Colonic mucosa (tissue), 4 donors: ENCODE data around the gene SPAG16. TPM values are rescaled to one million over a fixed set of nuclear protein-coding genes. Genes with fewer than 3 reads are reported as not detected.

Experiments
- DNase-seq: peaks from one replicate; pipeline ENCODE4 v3.0.0-alpha.2; 2020
- H3K27ac ChIP-seq: fragments of 200-600 bp; one replicate; pipeline ENCODE4 v1.8.0; 2021
- H3K27me3 ChIP-seq: fragments of 200-600 bp; one replicate; pipeline ENCODE4 v1.8.0; 2021
- H3K36me3 ChIP-seq: fragments of 200-600 bp; one replicate; pipeline ENCODE4 v1.8.0; 2021
- H3K4me1 ChIP-seq: fragments of 200-600 bp; one replicate; pipeline ENCODE4 v1.8.0; 2021; ENCODE audit warnings: mild to moderate bottlenecking
- H3K4me3 ChIP-seq: fragments of 200-600 bp; one replicate; pipeline ENCODE4 v1.8.0; 2021
- H3K9ac ChIP-seq, 2 donors: one replicate each; pipeline ENCODE4 v1.7.0; 2013; ENCODE audit warnings: control low read depth in 2 of 2, low read depth in 2 of 2, low read length in 2 of 2
- H3K9me3 ChIP-seq: fragments of 200-600 bp; one replicate; pipeline ENCODE4 v1.8.0; 2021
- intact Hi-C: fragments of 100-400 bp; cut with DNase I; formaldehyde crosslinking; loops from one replicate; pipeline ENCODE4 v1.14.1; 2022
- total RNA-seq, 2 donors: library from RNA; stranded (reverse); fragmentation: NEBNext Ultra II Directional in 1 of 2; extraction: Animal tissue kit (Norgen Biotek cat#: 25700) in 1 of 2; gene quantifications; one replicate each; pipeline ENCODE4 v1.2.1, GENCODE V29; 2021
- TF ChIP-seq, protein P1 (sequence below): fragments of 200-600 bp; IDR thresholded peaks from one replicate; pipeline ENCODE4 v1.8.0; 2022; ENCODE audit warnings: antibody characterized with exemption, mild to moderate bottlenecking
- donor health status: healthy.
- donor health status: DM: no; HTN: no; CAD: no.
- donor health status: DM: no; HTN: no; CAD: no.

Gene SPAG16
- total RNA-seq, 2 donors from 2014 or later = 18.6 to 25.5 TPM

DNA sequence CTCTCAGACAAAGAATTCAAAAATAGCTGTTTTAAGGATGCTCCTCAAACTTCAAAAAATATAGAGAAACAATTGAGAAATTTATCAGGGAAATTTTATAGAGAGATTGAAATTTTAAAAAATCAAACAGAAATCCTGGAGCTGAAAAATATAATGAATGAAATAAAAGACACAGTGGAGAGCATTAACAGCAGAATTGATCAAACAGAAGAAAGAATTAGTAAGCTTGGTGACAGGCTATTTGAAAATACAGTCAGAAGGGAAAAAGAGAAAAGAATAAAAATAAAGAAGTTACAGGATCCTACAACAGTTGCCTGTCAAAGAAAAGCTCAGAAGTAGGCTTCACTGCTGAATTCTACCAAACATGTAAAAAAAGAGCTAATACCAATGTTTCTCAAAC is 832.8 kb downstream of the SPAG16 start:
- TF ChIP-seq, protein P1, sequence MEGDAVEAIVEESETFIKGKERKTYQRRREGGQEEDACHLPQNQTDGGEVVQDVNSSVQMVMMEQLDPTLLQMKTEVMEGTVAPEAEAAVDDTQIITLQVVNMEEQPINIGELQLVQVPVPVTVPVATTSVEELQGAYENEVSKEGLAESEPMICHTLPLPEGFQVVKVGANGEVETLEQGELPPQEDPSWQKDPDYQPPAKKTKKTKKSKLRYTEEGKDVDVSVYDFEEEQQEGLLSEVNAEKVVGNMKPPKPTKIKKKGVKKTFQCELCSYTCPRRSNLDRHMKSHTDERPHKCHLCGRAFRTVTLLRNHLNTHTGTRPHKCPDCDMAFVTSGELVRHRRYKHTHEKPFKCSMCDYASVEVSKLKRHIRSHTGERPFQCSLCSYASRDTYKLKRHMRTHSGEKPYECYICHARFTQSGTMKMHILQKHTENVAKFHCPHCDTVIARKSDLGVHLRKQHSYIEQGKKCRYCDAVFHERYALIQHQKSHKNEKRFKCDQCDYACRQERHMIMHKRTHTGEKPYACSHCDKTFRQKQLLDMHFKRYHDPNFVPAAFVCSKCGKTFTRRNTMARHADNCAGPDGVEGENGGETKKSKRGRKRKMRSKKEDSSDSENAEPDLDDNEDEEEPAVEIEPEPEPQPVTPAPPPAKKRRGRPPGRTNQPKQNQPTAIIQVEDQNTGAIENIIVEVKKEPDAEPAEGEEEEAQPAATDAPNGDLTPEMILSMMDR = no peak
- intact Hi-C loops = no loop called here
- H3K9ac ChIP-seq = no peak overlapping the region

DNA sequence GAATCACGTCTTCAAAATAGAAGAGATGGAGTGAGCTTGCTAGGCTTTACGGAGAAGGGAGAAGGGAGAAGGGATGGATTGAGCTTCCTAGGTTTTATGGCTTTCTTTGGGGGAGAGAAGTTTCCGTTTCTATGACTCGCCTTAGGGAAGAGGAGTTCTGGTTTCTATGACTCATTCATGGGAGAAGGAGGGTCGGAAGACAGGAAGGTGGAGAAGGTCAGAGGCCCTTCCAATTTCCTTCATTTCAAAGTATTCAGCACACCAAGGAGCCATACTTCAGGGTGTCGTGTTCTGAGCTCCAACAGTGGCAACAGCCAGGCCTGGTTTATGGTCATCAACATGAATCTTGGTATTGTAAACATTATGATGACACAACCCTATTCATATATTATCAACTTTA is 841.9 kb downstream of the SPAG16 start:
- no peaks in the 10 kb centered on the region for H3K27me3 ChIP-seq
- DNase-seq = no peak
- no peaks in the 10 kb centered on the region for H3K4me1 ChIP-seq
- intact Hi-C loops = no loop called here
- no peaks in the 10 kb centered on the region for H3K9me3 ChIP-seq
- H3K4me3 ChIP-seq = no peak overlapping the region
- H3K36me3 ChIP-seq = no peaks in the 10 kb centered on the region
- H3K27ac ChIP-seq = no peak overlapping the region
- TF ChIP-seq, protein P1 = no peak
- no peak overlapping the region for H3K9ac ChIP-seq

More for the DNA sequence above, 832.8 kb downstream of the SPAG16 start:
- Histone ChIP-seq H3K4me1 (no peaks in the 10 kb centered on the region), H3K27me3 (no peaks in the 10 kb centered on the region), H3K9me3 (no peaks in the 10 kb centered on the region), H3K4me3 (no peak overlapping the region), H3K27ac (no peak overlapping the region), H3K36me3 (no peaks in the 10 kb centered on the region)
- no peak for DNase-seq

DNA sequence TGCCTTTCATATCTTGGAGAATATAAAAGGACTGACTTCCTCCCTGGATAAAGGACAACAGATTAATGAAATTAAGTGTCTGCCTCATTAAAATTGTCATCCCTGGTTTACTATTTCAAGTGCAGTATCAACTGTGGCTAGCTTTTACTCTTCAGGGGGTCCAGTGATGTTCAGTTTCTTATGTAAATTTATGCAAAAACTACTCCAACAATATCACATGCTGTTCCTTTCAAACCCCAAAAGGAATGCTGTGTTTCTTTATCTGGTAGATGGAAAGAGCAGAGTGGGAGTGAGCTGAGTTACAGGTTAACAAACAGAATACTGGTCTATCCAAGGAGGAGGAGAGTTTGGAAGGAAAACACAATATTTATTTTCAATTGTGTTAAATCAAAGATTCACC is 842.9 kb downstream of the SPAG16 start:
- TF ChIP-seq, protein P1 = no peak
- Histone ChIP-seq H3K36me3 (no peaks in the 10 kb centered on the region), H3K4me1 (no peaks in the 10 kb centered on the region), H3K27me3 (no peaks in the 10 kb centered on the region), H3K4me3 (no peak overlapping the region), H3K9ac (no peak overlapping the region), H3K27ac (no peak overlapping the region), H3K9me3 (no peaks in the 10 kb centered on the region)
- intact Hi-C loops = no loop called here
- no peak for DNase-seq

DNA sequence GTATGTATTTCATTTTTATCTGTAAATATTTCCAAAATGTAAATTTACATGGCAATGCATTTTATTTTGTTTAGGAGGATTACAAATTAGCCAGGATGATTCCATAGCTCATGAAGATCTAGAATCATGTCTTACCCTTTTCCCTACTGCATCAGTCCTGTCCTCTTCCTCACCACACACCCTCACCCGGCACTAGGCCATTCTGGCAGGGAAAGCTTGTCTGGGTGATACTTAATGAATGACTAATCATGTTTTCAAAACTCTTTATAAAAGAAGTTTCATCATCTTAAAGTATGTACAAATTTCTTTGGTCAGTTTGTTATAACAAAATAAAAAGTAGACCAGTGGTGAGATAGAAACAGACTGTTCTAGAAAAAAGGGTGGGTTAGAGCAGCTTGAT is 843.3 kb downstream of the SPAG16 start:
- DNase-seq = no peak
- H3K4me3 ChIP-seq = no peak overlapping the region
- H3K9me3 ChIP-seq = no peaks in the 10 kb centered on the region
- no peak overlapping the region for H3K9ac ChIP-seq
- H3K4me1 ChIP-seq = no peaks in the 10 kb centered on the region
- TF ChIP-seq, protein P1 = no peak
- intact Hi-C loops = no loop called here
- H3K36me3 ChIP-seq = no peaks in the 10 kb centered on the region
- no peaks in the 10 kb centered on the region for H3K27me3 ChIP-seq
- H3K27ac ChIP-seq = no peak overlapping the region

DNA sequence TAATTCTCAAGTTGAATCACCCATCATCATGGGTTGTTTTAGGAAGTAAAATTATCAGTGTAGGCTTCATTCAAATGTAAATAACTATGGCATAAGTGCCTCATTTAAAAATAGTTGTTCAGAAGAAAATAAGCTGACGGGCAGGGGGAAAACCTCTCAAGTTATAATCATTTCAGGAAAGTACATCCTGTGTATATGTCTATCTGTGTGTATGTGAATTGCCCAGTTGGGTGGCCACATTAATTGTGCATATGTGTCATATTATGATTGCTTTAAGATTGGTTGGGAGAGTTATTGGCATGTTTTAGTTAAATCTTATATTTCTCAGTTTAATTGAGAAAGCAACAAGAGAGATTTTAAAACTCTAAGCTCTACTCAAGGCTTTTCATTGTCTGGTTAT is 843.8 kb downstream of the SPAG16 start:
- H3K9ac ChIP-seq = no peak overlapping the region
- H3K4me3 ChIP-seq = no peak overlapping the region
- no peak overlapping the region for H3K27ac ChIP-seq
- no peaks in the 10 kb centered on the region for H3K27me3 ChIP-seq
- no peaks in the 10 kb centered on the region for H3K36me3 ChIP-seq
- TF ChIP-seq, protein P1 = no peak
- DNase-seq = no peak
- H3K9me3 ChIP-seq = no peaks in the 10 kb centered on the region
- intact Hi-C loops = no loop called here
- H3K4me1 ChIP-seq = no peaks in the 10 kb centered on the region

DNA sequence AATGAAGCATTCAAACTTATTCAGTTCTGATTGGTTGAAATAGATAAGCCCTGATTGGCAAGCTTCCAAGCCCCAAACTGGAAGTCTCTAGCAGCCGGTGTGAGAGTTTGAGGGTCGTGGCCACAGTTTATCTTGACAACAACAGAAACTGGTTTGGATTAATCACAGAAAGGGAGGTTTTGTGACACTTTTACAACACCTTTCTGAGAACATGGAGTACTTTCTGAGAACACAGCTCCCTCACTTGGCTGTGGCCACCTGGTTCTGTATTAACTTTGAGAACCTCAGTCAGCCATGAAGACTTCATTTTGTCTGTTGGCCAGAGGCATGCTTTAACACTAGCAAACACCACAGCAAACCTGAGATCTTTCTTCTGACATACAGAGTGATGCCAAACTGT is 845.9 kb downstream of the SPAG16 start:
- no peak for DNase-seq
- TF ChIP-seq, protein P1 = no peak

More for the DNA sequence above, 845.9 kb downstream of the SPAG16 start:
- intact Hi-C loops = no loop called here
- Histone ChIP-seq H3K27me3 (no peaks in the 10 kb centered on the region), H3K4me3 (no peak overlapping the region), H3K27ac (no peak overlapping the region), H3K9ac (no peak overlapping the region), H3K36me3 (no peaks in the 10 kb centered on the region), H3K4me1 (no peaks in the 10 kb centered on the region), H3K9me3 (no peaks in the 10 kb centered on the region)
